ENCODE measurements around the gene TMEM254.
A peak's percentile ranks its signal among the peaks of the same experiment; 100 is the strongest.
"Not testable (repeated sequence)": the region's sequence is repeated elsewhere in the genome, so short reads cannot be mapped to it uniquely, and the experiment has no call there.

TMEM254 gene

DNA sequence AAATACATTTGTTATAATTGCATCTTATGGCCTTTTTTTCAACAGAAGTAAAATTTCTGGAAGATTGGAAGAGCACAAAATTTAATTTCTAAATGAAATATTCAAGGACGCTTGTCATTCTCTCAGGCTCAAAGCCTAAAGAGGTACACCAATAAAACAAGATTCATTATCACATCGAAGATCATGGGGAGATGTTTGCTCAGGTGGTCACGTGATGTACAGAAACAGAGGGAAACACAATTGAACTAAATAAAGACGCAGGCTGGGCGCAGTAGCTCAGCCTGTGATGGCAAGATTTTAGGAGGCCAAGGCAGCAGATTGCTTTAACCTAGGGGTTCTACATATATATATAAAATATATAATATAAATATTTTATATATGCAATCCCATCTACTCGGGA, 37.3 kb upstream of the TMEM254 start:
- no peak overlapping the region for H3K27ac ChIP-seq
- H3K36me3 ChIP-seq (ENCODE audit: insufficient read depth), result no peaks in the 10 kb centered on the region
- H3K4me2 ChIP-seq, result no peak overlapping the region
- H3K27me3 ChIP-seq (ENCODE audit: insufficient read depth, low read depth), result no peaks in the 10 kb centered on the region
- H3K9ac ChIP-seq, result no peak overlapping the region
- no peaks in the 10 kb centered on the region for H3K4me1 ChIP-seq (ENCODE audit: low read depth, poor library complexity, severe bottlenecking)
- no peaks in the 10 kb centered on the region for H4K20me1 ChIP-seq (ENCODE audit: insufficient read depth)
- no peak overlapping the region for H2AFZ ChIP-seq (ENCODE audit: low read depth)
- H3K4me3 ChIP-seq (IDR thresholded peaks at IDR 0.05; ENCODE audit: insufficient read depth, low read depth, low read length), result no peak overlapping the region
- no peaks in the 10 kb centered on the region for H3K79me2 ChIP-seq (ENCODE audit: insufficient read depth, low read depth)
- TF ChIP-seq CTCF (conservative IDR thresholded peaks at IDR 0.05; ENCODE audit: low read depth, low read length), result no peak

DNA sequence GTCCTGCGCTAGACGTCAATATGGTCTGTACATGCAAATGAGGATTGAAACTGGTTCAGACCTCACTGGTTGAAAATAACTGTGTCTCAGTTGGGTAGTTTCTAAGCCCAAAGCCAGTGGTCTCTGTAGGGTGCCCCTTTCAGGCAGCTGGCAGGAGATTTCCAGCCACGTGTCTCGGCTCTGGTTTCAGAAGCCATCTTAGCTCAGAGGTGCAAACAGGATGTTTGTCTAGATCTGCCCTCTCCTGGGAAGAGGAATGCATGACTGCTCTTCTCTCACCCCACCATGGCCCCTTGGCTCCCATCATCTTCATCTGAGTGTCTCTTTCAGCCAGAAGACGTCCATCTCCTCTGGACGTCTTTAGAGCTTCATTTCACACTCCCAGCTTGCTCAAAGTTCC, 33.5 kb upstream of the TMEM254 start:
- not testable (repeated sequence) for H3K27me3 ChIP-seq (ENCODE audit: insufficient read depth, low read depth); H3K79me2 ChIP-seq (ENCODE audit: insufficient read depth, low read depth); H3K4me2 ChIP-seq; H3K36me3 ChIP-seq (ENCODE audit: insufficient read depth); H4K20me1 ChIP-seq (ENCODE audit: insufficient read depth); H3K4me3 ChIP-seq (IDR thresholded peaks at IDR 0.05; ENCODE audit: insufficient read depth, low read depth, low read length); H3K4me1 ChIP-seq (ENCODE audit: low read depth, poor library complexity, severe bottlenecking); H3K9ac ChIP-seq; H3K27ac ChIP-seq
- peak overlapping the region; percentile 35; the same call in 1 of the 2 replicates for H2AFZ ChIP-seq (ENCODE audit: low read depth)

DNA sequence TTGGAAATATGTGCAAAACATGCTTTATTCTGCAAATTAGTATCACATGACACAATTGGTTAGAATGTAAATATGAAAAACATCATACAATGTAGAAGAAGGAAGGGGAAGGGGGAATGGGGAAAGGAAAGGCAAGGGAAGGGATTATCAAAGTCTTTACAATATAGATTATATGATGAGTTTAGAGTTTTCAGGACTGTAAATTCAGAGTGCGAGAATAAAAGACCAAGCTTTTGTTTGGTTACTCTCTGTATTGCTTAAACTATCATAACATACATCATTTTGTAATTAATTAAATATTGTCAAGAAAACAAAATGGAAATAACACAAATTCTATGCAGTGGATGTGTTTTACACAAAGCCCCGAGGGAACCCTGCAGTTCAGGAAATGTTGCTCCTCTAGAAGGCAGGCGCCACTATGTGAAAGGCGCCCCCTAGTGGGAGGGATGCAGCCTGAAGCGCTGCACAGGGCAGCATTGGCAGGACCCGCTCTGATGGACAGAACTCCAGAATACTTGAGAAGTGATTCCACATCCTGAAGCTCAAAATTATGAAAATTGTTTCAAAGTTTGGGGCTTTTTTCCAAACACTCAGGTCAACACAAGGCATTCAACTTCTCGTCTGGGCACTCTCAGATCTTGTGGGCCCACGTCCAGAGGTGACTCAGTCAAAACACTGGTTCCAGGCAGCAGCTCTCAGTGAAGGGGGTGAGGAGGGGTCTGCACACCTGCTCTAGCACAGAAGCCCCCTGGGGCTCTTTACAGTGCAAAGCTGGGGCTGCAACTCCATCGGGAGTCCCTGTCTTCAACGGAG, 31.6 kb upstream of the TMEM254 start:
- H3K27ac ChIP-seq, result no peak overlapping the region
- H3K79me2 ChIP-seq (ENCODE audit: insufficient read depth, low read depth), result no peaks in the 10 kb centered on the region
- H2AFZ ChIP-seq (ENCODE audit: low read depth), result no peak overlapping the region
- peak; percentile 93 for TF ChIP-seq CTCF (conservative IDR thresholded peaks at IDR 0.05; ENCODE audit: low read depth, low read length)
- H3K9ac ChIP-seq, result no peak overlapping the region
- H3K4me3 ChIP-seq (IDR thresholded peaks at IDR 0.05; ENCODE audit: insufficient read depth, low read depth, low read length), result no peak overlapping the region
- no peaks in the 10 kb centered on the region for H3K27me3 ChIP-seq (ENCODE audit: insufficient read depth, low read depth)
- H4K20me1 ChIP-seq (ENCODE audit: insufficient read depth), result no peaks in the 10 kb centered on the region
- H3K36me3 ChIP-seq (ENCODE audit: insufficient read depth), result no peaks in the 10 kb centered on the region
- no peaks in the 10 kb centered on the region for H3K4me1 ChIP-seq (ENCODE audit: low read depth, poor library complexity, severe bottlenecking)
- H3K4me2 ChIP-seq, result no peak overlapping the region

DNA sequence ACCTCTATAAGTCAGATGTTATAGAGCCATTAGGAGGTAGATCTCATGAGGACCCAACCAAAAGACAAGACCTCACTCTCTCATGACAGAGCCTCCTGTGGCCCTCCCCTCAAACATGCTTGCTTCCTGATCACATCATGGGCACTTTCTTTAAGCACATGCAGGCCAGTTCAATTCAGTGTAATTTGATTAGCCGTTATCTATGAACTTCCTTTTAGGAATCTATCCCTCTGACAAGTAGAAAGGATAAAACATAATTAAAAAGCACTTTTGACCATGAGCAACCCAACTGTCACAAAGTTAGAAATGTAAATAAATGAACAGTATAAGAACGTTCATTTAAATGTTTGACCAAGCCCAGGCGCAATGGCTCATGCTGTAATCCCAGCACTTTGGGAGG, 27.7 kb upstream of the TMEM254 start:
- Histone ChIP-seq H3K79me2 (ENCODE audit: insufficient read depth, low read depth) (no peaks in the 10 kb centered on the region), H3K36me3 (ENCODE audit: insufficient read depth) (no peaks in the 10 kb centered on the region), H2AFZ (ENCODE audit: low read depth) (no peak overlapping the region), H3K9ac (no peak overlapping the region), H3K4me2 (no peak overlapping the region), H3K4me3 (IDR thresholded peaks at IDR 0.05; ENCODE audit: insufficient read depth, low read depth, low read length) (no peak overlapping the region), H3K4me1 (ENCODE audit: low read depth, poor library complexity, severe bottlenecking) (no peaks in the 10 kb centered on the region), H4K20me1 (ENCODE audit: insufficient read depth) (no peaks in the 10 kb centered on the region), H3K27me3 (ENCODE audit: insufficient read depth, low read depth) (no peaks in the 10 kb centered on the region), H3K27ac (no peak overlapping the region)
- TF ChIP-seq CTCF (conservative IDR thresholded peaks at IDR 0.05; ENCODE audit: low read depth, low read length), result no peak

GRCh38 chr10:80051993-80052392, 26.5 kb upstream of the TMEM254 start:
- Histone ChIP-seq H3K9ac (no peak overlapping the region), H3K36me3 (ENCODE audit: insufficient read depth) (no peaks in the 10 kb centered on the region), H3K27me3 (ENCODE audit: insufficient read depth, low read depth) (no peaks in the 10 kb centered on the region), H3K27ac (no peak overlapping the region), H3K79me2 (ENCODE audit: insufficient read depth, low read depth) (no peaks in the 10 kb centered on the region), H3K4me2 (no peak overlapping the region), H3K4me3 (IDR thresholded peaks at IDR 0.05; ENCODE audit: insufficient read depth, low read depth, low read length) (no peak overlapping the region), H4K20me1 (ENCODE audit: insufficient read depth) (no peaks in the 10 kb centered on the region), H3K4me1 (ENCODE audit: low read depth, poor library complexity, severe bottlenecking) (no peaks in the 10 kb centered on the region), H2AFZ (ENCODE audit: low read depth) (no peak overlapping the region)
- TF ChIP-seq CTCF (conservative IDR thresholded peaks at IDR 0.05; ENCODE audit: low read depth, low read length), result no peak
